Measurements from ENCODE around the gene HSPH1.

GRCh38 chr13:31184981-31185645 lies 23.4 kb upstream of the HSPH1 start:
- TF ChIP-seq, protein P1, sequence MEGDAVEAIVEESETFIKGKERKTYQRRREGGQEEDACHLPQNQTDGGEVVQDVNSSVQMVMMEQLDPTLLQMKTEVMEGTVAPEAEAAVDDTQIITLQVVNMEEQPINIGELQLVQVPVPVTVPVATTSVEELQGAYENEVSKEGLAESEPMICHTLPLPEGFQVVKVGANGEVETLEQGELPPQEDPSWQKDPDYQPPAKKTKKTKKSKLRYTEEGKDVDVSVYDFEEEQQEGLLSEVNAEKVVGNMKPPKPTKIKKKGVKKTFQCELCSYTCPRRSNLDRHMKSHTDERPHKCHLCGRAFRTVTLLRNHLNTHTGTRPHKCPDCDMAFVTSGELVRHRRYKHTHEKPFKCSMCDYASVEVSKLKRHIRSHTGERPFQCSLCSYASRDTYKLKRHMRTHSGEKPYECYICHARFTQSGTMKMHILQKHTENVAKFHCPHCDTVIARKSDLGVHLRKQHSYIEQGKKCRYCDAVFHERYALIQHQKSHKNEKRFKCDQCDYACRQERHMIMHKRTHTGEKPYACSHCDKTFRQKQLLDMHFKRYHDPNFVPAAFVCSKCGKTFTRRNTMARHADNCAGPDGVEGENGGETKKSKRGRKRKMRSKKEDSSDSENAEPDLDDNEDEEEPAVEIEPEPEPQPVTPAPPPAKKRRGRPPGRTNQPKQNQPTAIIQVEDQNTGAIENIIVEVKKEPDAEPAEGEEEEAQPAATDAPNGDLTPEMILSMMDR (conservative IDR thresholded peaks at IDR 0.05) = no peak
- no peak for TF ChIP-seq EZH2 (IDR thresholded peaks at IDR 0.05; ENCODE audit: low read depth)

Measured in PC-9 (cell line).